Measurements from ENCODE around the gene MAN1A2.

- TF ChIP-seq, protein P1, sequence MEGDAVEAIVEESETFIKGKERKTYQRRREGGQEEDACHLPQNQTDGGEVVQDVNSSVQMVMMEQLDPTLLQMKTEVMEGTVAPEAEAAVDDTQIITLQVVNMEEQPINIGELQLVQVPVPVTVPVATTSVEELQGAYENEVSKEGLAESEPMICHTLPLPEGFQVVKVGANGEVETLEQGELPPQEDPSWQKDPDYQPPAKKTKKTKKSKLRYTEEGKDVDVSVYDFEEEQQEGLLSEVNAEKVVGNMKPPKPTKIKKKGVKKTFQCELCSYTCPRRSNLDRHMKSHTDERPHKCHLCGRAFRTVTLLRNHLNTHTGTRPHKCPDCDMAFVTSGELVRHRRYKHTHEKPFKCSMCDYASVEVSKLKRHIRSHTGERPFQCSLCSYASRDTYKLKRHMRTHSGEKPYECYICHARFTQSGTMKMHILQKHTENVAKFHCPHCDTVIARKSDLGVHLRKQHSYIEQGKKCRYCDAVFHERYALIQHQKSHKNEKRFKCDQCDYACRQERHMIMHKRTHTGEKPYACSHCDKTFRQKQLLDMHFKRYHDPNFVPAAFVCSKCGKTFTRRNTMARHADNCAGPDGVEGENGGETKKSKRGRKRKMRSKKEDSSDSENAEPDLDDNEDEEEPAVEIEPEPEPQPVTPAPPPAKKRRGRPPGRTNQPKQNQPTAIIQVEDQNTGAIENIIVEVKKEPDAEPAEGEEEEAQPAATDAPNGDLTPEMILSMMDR (IDR thresholded peaks at IDR 0.05), result no peak
- TF ChIP-seq ZFX (IDR thresholded peaks at IDR 0.05; ENCODE audit: borderline replicate concordance), result no peak
Observed at GRCh38 chr1:117363571-117364048, 3.6 kb upstream of the MAN1A2 start.
